Stimulated activated CD8-positive, alpha-beta memory T cell treated with anti-CD3 and anti-CD28 coated beads, Interleukin-7, amount 100 ng/mL, for 1 hour (primary cell): ENCODE data around the gene TNS3.

Experiments
- DNase-seq, 2 donors: peaks; one replicate each; pipeline ENCODE4 v3.0.0-alpha.2; 2020; ENCODE audit warnings: low read depth in 2 of 2

TNS3 gene

DNA sequence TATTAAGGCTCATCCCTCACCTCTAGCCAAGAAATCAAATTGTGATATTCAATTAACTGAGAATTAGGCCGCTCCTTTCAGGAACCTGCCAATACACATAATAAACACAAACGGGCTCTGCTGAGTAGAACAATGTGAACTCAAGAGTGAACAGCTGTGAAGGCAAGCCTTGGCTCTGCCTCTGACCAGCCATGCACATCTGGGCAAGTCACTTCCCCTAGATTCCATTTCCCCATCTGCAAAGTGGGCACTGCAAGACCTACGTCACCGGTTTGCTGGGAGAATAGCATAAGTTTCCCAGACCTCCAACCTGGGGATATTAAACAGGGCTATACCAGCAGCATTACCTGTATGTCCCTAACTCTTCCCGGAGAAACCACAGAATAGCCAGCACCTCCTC is 355.2 kb downstream of the TNS3 start:
- DNase-seq = no peak

DNA sequence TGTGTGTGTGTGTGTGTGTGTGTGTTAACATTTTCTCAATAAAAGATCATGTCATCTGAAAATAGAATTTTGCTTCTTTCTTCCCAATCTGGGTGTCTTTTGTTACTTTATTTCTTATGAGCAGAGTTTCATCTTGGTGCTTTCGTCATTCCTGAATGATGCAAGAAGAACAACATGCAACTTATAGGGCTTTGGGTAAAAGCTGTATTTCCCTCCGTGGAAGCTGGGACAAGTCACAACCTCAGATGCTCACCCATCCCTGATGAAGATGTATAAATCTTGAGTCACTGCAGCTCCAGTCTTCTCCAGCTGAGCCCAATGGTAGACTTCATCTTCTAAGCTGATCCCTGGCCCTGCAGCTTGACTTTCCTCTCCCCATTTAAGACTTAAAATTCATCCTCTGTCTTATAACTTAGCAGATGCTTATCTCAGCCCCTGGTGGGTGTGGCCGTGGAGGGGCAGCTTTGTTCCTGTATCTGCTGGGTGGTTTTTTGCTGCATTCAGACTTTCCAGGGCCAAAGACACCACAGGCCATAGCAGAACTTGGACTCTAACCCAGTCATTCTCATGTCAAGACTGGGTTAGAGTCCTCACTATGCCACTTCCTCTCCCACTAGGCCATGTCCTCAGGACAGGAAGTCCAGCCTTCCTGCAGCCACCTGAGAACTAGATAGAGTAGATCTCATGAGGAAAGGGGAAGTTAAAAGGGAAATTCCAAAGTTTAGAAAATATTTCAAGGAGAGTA is 356.4 kb downstream of the TNS3 start:
- no peak for DNase-seq
